Brain microvascular endothelial cell (primary cell): ENCODE data around the gene RAB40C.
"Not testable (repeated sequence)": the region's sequence is repeated elsewhere in the genome, so short reads cannot be mapped to it uniquely, and the experiment has no call there.

ENCODE experiments used
- DNase-seq: peaks from one replicate; pipeline ENCODE4 v3.0.0-alpha.2; 2020
- H3K27ac ChIP-seq: fragments of 250-450 bp; sonication (Bioruptor Pico); 2 replicates; pipeline ENCODE4 v1.5.1; 2020; ENCODE audit warnings: mild to moderate bottlenecking, moderate library complexity
- H3K27me3 ChIP-seq: fragments of 250-450 bp; sonication (Bioruptor Pico); replicated peaks from 2 replicates; pipeline ENCODE4 v1.5.1; 2020; ENCODE audit warnings: mild to moderate bottlenecking
- H3K36me3 ChIP-seq: fragments of 250-450 bp; sonication (Bioruptor Pico); replicated peaks from 2 replicates; pipeline ENCODE4 v1.5.1; 2020; ENCODE audit warnings: mild to moderate bottlenecking
- H3K4me3 ChIP-seq: 2 replicates; pipeline ENCODE4 v1.5.1; 2011; ENCODE audit warnings: low read depth, mild to moderate bottlenecking, control low read depth, low read length, moderate library complexity
- CTCF ChIP-seq: IDR thresholded peaks from 2 replicates; pipeline ENCODE4 v1.5.1; 2011; ENCODE audit warnings: low read depth, mild to moderate bottlenecking, moderate library complexity, low read length, control low read depth, inconsistent platforms; ENCODE audit errors: missing control alignments
- in situ Hi-C: cut with HindIII; loops from 2 replicates; pipeline ENCODE4 v1.10.0; 2017; ENCODE audit warnings: low sequenced_read_pairs, low pct_ligation_motif_present

The RAB40C gene

GRCh38 chr16:595094-595528 lies 5.2 kb downstream of the RAB40C start:
- Histone ChIP-seq H3K27me3 (no peaks in the 10 kb centered on the region), H3K36me3 (no peaks in the 10 kb centered on the region), H3K27ac (no peak overlapping the region), H3K4me3 (no peak overlapping the region)
- DNase-seq = no peak
- in situ Hi-C loops = no loop called here
- TF ChIP-seq CTCF = no peak

GRCh38 chr16:595942-596735 lies 6.3 kb downstream of the RAB40C start:
- H3K4me3 ChIP-seq = no peak overlapping the region
- no peaks in the 10 kb centered on the region for H3K27me3 ChIP-seq
- DNase-seq = no peak
- no peak for TF ChIP-seq CTCF
- no peaks in the 10 kb centered on the region for H3K36me3 ChIP-seq
- no peak overlapping the region for H3K27ac ChIP-seq
- in situ Hi-C loops = no loop called here

GRCh38 chr16:596736-597060 lies 6.8 kb downstream of the RAB40C start:
- DNase-seq = no peak
- in situ Hi-C loops = no loop called here
- no peak overlapping the region for H3K4me3 ChIP-seq
- no peak overlapping the region for H3K27ac ChIP-seq
- no peaks in the 10 kb centered on the region for H3K27me3 ChIP-seq
- no peak for TF ChIP-seq CTCF
- no peaks in the 10 kb centered on the region for H3K36me3 ChIP-seq

GRCh38 chr16:597655-598054 lies 7.8 kb downstream of the RAB40C start:
- H3K27me3 ChIP-seq, DNase-seq, H3K4me3 ChIP-seq, in situ Hi-C loops, H3K36me3 ChIP-seq, H3K27ac ChIP-seq: not testable (repeated sequence)

GRCh38 chr16:598823-599739 lies 9.2 kb downstream of the RAB40C start:
- DNase-seq = no peak
- in situ Hi-C loops = no loop called here
- TF ChIP-seq CTCF = no peak
- Histone ChIP-seq H3K36me3 (no peaks in the 10 kb centered on the region), H3K4me3 (no peak overlapping the region), H3K27me3 (no peaks in the 10 kb centered on the region), H3K27ac (no peak overlapping the region)

GRCh38 chr16:600781-601180 lies 10.9 kb downstream of the RAB40C start:
- in situ Hi-C loops = no loop called here

More at GRCh38 chr16:600781-601180, 10.9 kb downstream of the RAB40C start:
- no peak for DNase-seq
- H3K4me3 ChIP-seq = no peak overlapping the region
- no peak overlapping the region for H3K27ac ChIP-seq
- peak; percentile 55 for TF ChIP-seq CTCF
- no peaks in the 10 kb centered on the region for H3K36me3 ChIP-seq
- no peaks in the 10 kb centered on the region for H3K27me3 ChIP-seq
